Liver (tissue), 9 donors: ENCODE measurements around the gene PDCD1. TPM values are rescaled to one million over a fixed set of nuclear protein-coding genes. Genes with fewer than 3 reads are reported as not detected.
A peak's percentile ranks its signal among the peaks of the same experiment; 100 is the strongest.

ENCODE experiments used
- DNase-seq: peaks from one replicate; pipeline ENCODE4 v3.0.0-alpha.2; 2017; ENCODE audit warnings: low spot score
- H3K27ac ChIP-seq, 2 donors: one replicate each; pipeline ENCODE4 v1.7.0; 2013; ENCODE audit warnings: inconsistent platforms in 2 of 2, low read length in 2 of 2, control low read depth in 1 of 2, low read depth in 1 of 2, mild to moderate bottlenecking in 1 of 2
- H3K27me3 ChIP-seq, 4 donors: one replicate each; pipeline versions ENCODE4 v1.6.1 to v1.7.0; 2013; ENCODE audit warnings: low read length in 3 of 4, inconsistent platforms in 1 of 4, mild to moderate bottlenecking in 1 of 4, moderate library complexity in 1 of 4; ENCODE audit not compliant: control insufficient read depth in 4 of 4, insufficient read depth in 4 of 4
- H3K36me3 ChIP-seq, 4 donors: one replicate each; pipeline versions ENCODE4 v1.6.1 to v1.7.0; 2013; ENCODE audit warnings: low read length in 3 of 4, mild to moderate bottlenecking in 3 of 4, low read depth in 1 of 4, moderate library complexity in 1 of 4; ENCODE audit not compliant: control insufficient read depth in 4 of 4, insufficient read depth in 3 of 4
- H3K4me1 ChIP-seq, 4 donors: one replicate each; pipeline versions ENCODE4 v1.6.1 to v1.7.0; 2013; ENCODE audit warnings: low read length in 3 of 4, mild to moderate bottlenecking in 3 of 4, moderate library complexity in 1 of 4; ENCODE audit not compliant: control insufficient read depth in 4 of 4, insufficient read depth in 4 of 4
- H3K4me3 ChIP-seq, 3 donors: one replicate each; pipeline versions ENCODE4 v1.6.1 to v1.7.0; 2013; ENCODE audit warnings: low read length in 3 of 3, control low read depth in 1 of 3, low read depth in 1 of 3, mild to moderate bottlenecking in 1 of 3
- H3K9ac ChIP-seq, 2 donors: one replicate each; pipeline ENCODE4 v1.7.0; 2013; ENCODE audit warnings: low read length in 2 of 2, mild to moderate bottlenecking in 2 of 2, moderate library complexity in 2 of 2, control low read depth in 1 of 2, low read depth in 1 of 2
- H3K9me3 ChIP-seq, 4 donors: one replicate each; pipeline versions ENCODE4 v1.6.1 to v1.7.0; 2013; ENCODE audit warnings: low read length in 3 of 4; ENCODE audit not compliant: control insufficient read depth in 4 of 4
- ATF3 ChIP-seq: IDR thresholded peaks from 2 replicates; pipeline ENCODE4 v1.6.1; 2016; ENCODE audit warnings: antibody characterized with exemption
- EGR1 ChIP-seq, 2 donors: IDR thresholded peaks; 2 replicates each; pipeline ENCODE4 v1.6.1; 2016 to 2018; ENCODE audit warnings: antibody characterized with exemption in 2 of 2, low read depth in 2 of 2
- FOXA1 ChIP-seq: IDR thresholded peaks from 2 replicates; pipeline ENCODE4 v1.6.1; 2016; ENCODE audit warnings: antibody characterized with exemption
- FOXA2 ChIP-seq: IDR thresholded peaks from 2 replicates; pipeline ENCODE4 v1.6.1; 2016; ENCODE audit warnings: antibody characterized with exemption
- GABPA ChIP-seq, 2 donors: IDR thresholded peaks in 1 of 2; conservative IDR thresholded peaks in 1 of 2; 2 replicates each; pipeline ENCODE4 v1.6.1; 2016; ENCODE audit warnings: antibody characterized with exemption in 2 of 2, mild to moderate bottlenecking in 1 of 2, moderate library complexity in 1 of 2
- HNF4A ChIP-seq, 2 donors: conservative IDR thresholded peaks; 2 replicates each; pipeline ENCODE4 v1.6.1; 2016; ENCODE audit warnings: antibody characterized with exemption in 2 of 2, mild to moderate bottlenecking in 2 of 2
- HNF4G ChIP-seq: IDR thresholded peaks from 2 replicates; pipeline ENCODE4 v1.6.1; 2016; ENCODE audit warnings: antibody characterized with exemption
- JUND ChIP-seq, 2 donors: IDR thresholded peaks; 2 replicates each; pipeline ENCODE4 v1.6.1; 2016; ENCODE audit warnings: antibody characterized with exemption in 2 of 2
- MAX ChIP-seq: IDR thresholded peaks from 2 replicates; pipeline ENCODE4 v1.6.1; 2016; ENCODE audit warnings: antibody characterized with exemption
- NR2F2 ChIP-seq: IDR thresholded peaks from 2 replicates; pipeline ENCODE4 v1.6.1; 2016; ENCODE audit warnings: antibody characterized with exemption
- RAD21 ChIP-seq, 2 donors: IDR thresholded peaks; 2 replicates each; pipeline ENCODE4 v1.6.1; 2016; ENCODE audit warnings: antibody characterized with exemption in 2 of 2, mild to moderate bottlenecking in 2 of 2
- REST ChIP-seq: IDR thresholded peaks from 2 replicates; pipeline ENCODE4 v1.6.1; 2016; ENCODE audit warnings: antibody characterized with exemption, mild to moderate bottlenecking
- RXRA ChIP-seq, 2 donors: IDR thresholded peaks; 2 replicates each; pipeline ENCODE4 v1.6.1; 2017 to 2018; ENCODE audit warnings: antibody characterized with exemption in 2 of 2, mild to moderate bottlenecking in 1 of 2
- SP1 ChIP-seq: IDR thresholded peaks from 2 replicates; pipeline ENCODE4 v1.6.1; 2018; ENCODE audit warnings: antibody characterized with exemption, mild to moderate bottlenecking
- TAF1 ChIP-seq: conservative IDR thresholded peaks from 2 replicates; pipeline ENCODE4 v1.6.1; 2016; ENCODE audit warnings: antibody characterized with exemption, mild to moderate bottlenecking
- YY1 ChIP-seq: IDR thresholded peaks from 2 replicates; pipeline ENCODE4 v1.6.1; 2016; ENCODE audit warnings: antibody characterized with exemption, mild to moderate bottlenecking
- ZBTB33 ChIP-seq: IDR thresholded peaks from 2 replicates; pipeline ENCODE4 v1.6.1; 2016; ENCODE audit warnings: antibody characterized with exemption
- WGBS: extraction: QIAGEN DNeasy Blood & Tissue Kit; methylation state at CpG from one replicate; pipeline ENCODE4 v1.1.7; 2013; 5-methylcytosine and 5-hydroxymethylcytosine counted together
- polyA plus RNA-seq, 2 donors: library from polyadenylated mRNA; stranded (reverse) in 1 of 2; unstranded in 1 of 2; fragments of 200-250 nt in 1 of 2; fragments of >200 nt in 1 of 2; fragmentation: Nextera tagmentation in 1 of 2; extraction: Ambion mirVana in 1 of 2; gene quantifications; one replicate each; pipeline versions ENCODE4 v1.2.1 to v1.2.3, GENCODE V29; 2013 to 2015
- total RNA-seq, 2 donors: library from RNA; depleted of rRNA; stranded (reverse); fragments of >200 nt; gene quantifications; one replicate each; pipeline ENCODE4 v1.2.3, GENCODE V29; 2014
- TF ChIP-seq, protein P1 (sequence below): fragments of 150-350 bp; IDR thresholded peaks from 2 replicates; pipeline ENCODE4 v1.5.1; 2017; ENCODE audit warnings: improper control_type of control experiment, low read depth, low read length; ENCODE audit not compliant: missing input control
- donor health status: healthy.
- donor health status: healthy.
- donor health status: healthy.
- donor health status: healthy.
- donor health status: healthy.

The PDCD1 gene
- total and polyA plus RNA-seq, 4 donors = 0.20 to 0.37 (median 0.25) TPM; not detected in 1

- H3K9me3 ChIP-seq = no peaks in the 10 kb centered on the region
- H3K36me3 ChIP-seq = no peaks in the 10 kb centered on the region
- 36% methylated on average over 9 of the region's 9 CpGs for WGBS
- H3K4me3 ChIP-seq = no peak overlapping the region
- DNase-seq = no peak
- peak overlapping the region in 1 of 2 donors; percentile 64 for H3K27ac ChIP-seq
- no peaks in the 10 kb centered on the region for H3K27me3 ChIP-seq
- H3K9ac ChIP-seq = no peak overlapping the region
- TF ChIP-seq ZBTB33 (no peak), RXRA (IDR thresholded peaks at IDR 0.05) (no peak), RAD21 (IDR thresholded peaks at IDR 0.05) (no peak), MAX (no peak), FOXA1 (no peak), ATF3 (no peak), NR2F2 (no peak), YY1 (no peak)
- H3K4me1 ChIP-seq = peaks cover 0 to 4% (median 0%) of the 10 kb centered on the region in 4 donors
Observed at GRCh38 chr2:241859017-241859435, 332 bp upstream of the PDCD1 start.

DNA sequence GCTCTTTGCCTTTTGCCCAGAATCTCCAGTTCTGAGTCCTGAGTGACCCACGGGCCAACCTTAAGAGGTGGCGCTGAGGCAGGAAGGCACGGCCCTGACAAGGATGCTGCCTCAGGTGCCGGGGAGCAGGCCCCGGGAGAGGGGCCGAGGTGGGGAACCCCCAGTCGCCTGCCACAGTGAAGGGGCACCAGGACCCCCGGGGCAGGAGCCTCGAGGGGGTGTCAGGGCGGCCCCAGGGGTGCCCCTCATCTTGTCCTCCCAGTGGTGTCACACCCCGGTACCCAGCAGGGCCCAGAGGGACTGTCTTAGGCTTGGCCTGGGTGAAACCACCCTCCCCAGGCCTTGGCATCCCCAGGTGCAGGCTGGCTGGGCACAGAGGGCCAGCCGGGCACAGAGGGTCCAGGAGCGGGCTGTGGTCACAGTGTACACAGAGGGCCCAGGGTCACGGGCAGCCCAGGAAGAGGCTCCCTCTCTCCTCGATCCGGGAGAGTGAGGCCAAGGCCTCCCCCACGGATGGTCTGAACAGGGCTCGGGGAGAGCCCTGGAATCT lies 1.0 kb downstream of the PDCD1 start:
- TF ChIP-seq MAX (no peak), JUND (IDR thresholded peaks at IDR 0.05) (no peak), ATF3 (no peak), GABPA (IDR thresholded peaks at IDR 0.05 in 1 of 2, conservative IDR thresholded peaks at IDR 0.05 in 1 of 2) (no peak), HNF4A (conservative IDR thresholded peaks at IDR 0.05) (no peak), RXRA (IDR thresholded peaks at IDR 0.05) (no peak), HNF4G (no peak), SP1 (no peak), TAF1 (no peak), FOXA1 (no peak), EGR1 (IDR thresholded peaks at IDR 0.05; ENCODE audit: low read depth in 2 of 2) (no peak), ZBTB33 (no peak), NR2F2 (no peak), REST (no peak), FOXA2 (no peak), YY1 (no peak), RAD21 (IDR thresholded peaks at IDR 0.05) (no peak)
- TF ChIP-seq, protein P1, sequence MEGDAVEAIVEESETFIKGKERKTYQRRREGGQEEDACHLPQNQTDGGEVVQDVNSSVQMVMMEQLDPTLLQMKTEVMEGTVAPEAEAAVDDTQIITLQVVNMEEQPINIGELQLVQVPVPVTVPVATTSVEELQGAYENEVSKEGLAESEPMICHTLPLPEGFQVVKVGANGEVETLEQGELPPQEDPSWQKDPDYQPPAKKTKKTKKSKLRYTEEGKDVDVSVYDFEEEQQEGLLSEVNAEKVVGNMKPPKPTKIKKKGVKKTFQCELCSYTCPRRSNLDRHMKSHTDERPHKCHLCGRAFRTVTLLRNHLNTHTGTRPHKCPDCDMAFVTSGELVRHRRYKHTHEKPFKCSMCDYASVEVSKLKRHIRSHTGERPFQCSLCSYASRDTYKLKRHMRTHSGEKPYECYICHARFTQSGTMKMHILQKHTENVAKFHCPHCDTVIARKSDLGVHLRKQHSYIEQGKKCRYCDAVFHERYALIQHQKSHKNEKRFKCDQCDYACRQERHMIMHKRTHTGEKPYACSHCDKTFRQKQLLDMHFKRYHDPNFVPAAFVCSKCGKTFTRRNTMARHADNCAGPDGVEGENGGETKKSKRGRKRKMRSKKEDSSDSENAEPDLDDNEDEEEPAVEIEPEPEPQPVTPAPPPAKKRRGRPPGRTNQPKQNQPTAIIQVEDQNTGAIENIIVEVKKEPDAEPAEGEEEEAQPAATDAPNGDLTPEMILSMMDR = no peak
- Histone ChIP-seq H3K4me3 (no peak overlapping the region), H3K9me3 (no peaks in the 10 kb centered on the region), H3K4me1 (peaks cover 0 to 4% (median 0%) of the 10 kb centered on the region in 4 donors), H3K36me3 (no peaks in the 10 kb centered on the region), H3K27me3 (no peaks in the 10 kb centered on the region), H3K27ac (no peak overlapping the region), H3K9ac (no peak overlapping the region)
- WGBS = 86% methylated on average over 18 of the region's 18 CpGs
- DNase-seq = no peak
